HEK293 (cell line): ENCODE measurements around the gene PDE9A.

Source experiments
- CTCF ChIA-PET: fragments of 350-600 bp; formaldehyde crosslinking; extraction: SDS; loops from one replicate; lab custom pipeline; 2021; ENCODE audit warnings: antibody characterized with exemption; lab: Yijun Ruan, JAX
- POLR2A ChIA-PET: fragments of 300-600 bp; formaldehyde crosslinking; extraction: SDS; loops from one replicate; lab custom pipeline; 2020; ENCODE audit warnings: antibody characterized with exemption, inconsistent platforms; lab: Yijun Ruan, JAX
- H3K27ac ChIP-seq: fragments of 200-500 bp; sonication (Bioruptor generic); 2 replicates; pipeline ENCODE4 v1.5.1; 2014; ENCODE audit warnings: low read depth, low read length, control low read depth, inconsistent platforms; ENCODE audit errors: extremely low read depth
- H3K36me3 ChIP-seq, 2 experiments: fragments of 200-500 bp in 1 of 2; sonication (Bioruptor generic) in 1 of 2; 1 replicate in 1 of 2; 2 replicates in 1 of 2; pipeline ENCODE4 v1.5.1; 2014 to 2017; ENCODE audit warnings: inconsistent platforms in 2 of 2, low read length in 2 of 2; ENCODE audit not compliant: control insufficient read depth in 2 of 2, insufficient read depth in 1 of 2
- H3K4me1 ChIP-seq: fragments of 200-500 bp; sonication (Bioruptor generic); 2 replicates; pipeline ENCODE4 v1.5.1; 2014; ENCODE audit warnings: mild to moderate bottlenecking, low read length, inconsistent platforms; ENCODE audit not compliant: control insufficient read depth, insufficient read depth
- H3K4me3 ChIP-seq: 2 replicates; pipeline ENCODE4 v1.5.1; 2011; ENCODE audit warnings: low read depth, mild to moderate bottlenecking, control low read depth, low read length, moderate library complexity
- H3K9me3 ChIP-seq: fragments of 200-500 bp; sonication (Bioruptor generic); 2 replicates; pipeline ENCODE4 v1.5.1; 2014; ENCODE audit warnings: low read depth, low read length, inconsistent platforms; ENCODE audit not compliant: control insufficient read depth, insufficient read depth
- KLF16 ChIP-seq: fragments of 450-650 bp; formaldehyde crosslinking; IDR thresholded peaks from 2 replicates; pipeline ENCODE4 v1.5.1; 2017; ENCODE audit warnings: missing biosample characterization, missing genetic modification characterization
- MYNN ChIP-seq: fragments of 450-650 bp; formaldehyde crosslinking; IDR thresholded peaks from 2 replicates; pipeline ENCODE4 v1.5.1; 2016; ENCODE audit warnings: missing biosample characterization, missing genetic modification characterization, borderline replicate concordance
- OSR2 ChIP-seq: fragments of 450-650 bp; formaldehyde crosslinking; IDR thresholded peaks from 2 replicates; pipeline ENCODE4 v1.5.1; 2016; ENCODE audit warnings: missing biosample characterization, missing genetic modification characterization
- PATZ1 ChIP-seq: fragments of 450-650 bp; formaldehyde crosslinking; IDR thresholded peaks from 2 replicates; pipeline ENCODE4 v1.5.1; 2016; ENCODE audit warnings: missing biosample characterization, missing genetic modification characterization
- ZNF10 ChIP-seq: fragments of 450-650 bp; formaldehyde crosslinking; IDR thresholded peaks from 2 replicates; pipeline ENCODE4 v1.5.1; 2017; ENCODE audit warnings: missing biosample characterization, missing genetic modification characterization
- ZNF16 ChIP-seq: fragments of 450-650 bp; formaldehyde crosslinking; IDR thresholded peaks from 2 replicates; pipeline ENCODE4 v1.5.1; 2016; ENCODE audit warnings: low read depth, missing biosample characterization, missing genetic modification characterization
- ZNF174 ChIP-seq: fragments of 450-650 bp; formaldehyde crosslinking; IDR thresholded peaks from 2 replicates; pipeline ENCODE4 v1.5.0; 2017; ENCODE audit warnings: missing biosample characterization, mild to moderate bottlenecking, missing genetic modification characterization
- ZNF23 ChIP-seq: fragments of 450-650 bp; formaldehyde crosslinking; IDR thresholded peaks from 2 replicates; pipeline ENCODE4 v1.5.1; 2016; ENCODE audit warnings: missing biosample characterization, missing genetic modification characterization, borderline replicate concordance
- ZNF302 ChIP-seq: fragments of 450-650 bp; formaldehyde crosslinking; IDR thresholded peaks from 2 replicates; pipeline ENCODE4 v1.5.1; 2016; ENCODE audit warnings: missing biosample characterization, missing genetic modification characterization, low read depth
- ZNF350 ChIP-seq: fragments of 450-650 bp; formaldehyde crosslinking; IDR thresholded peaks from 2 replicates; pipeline ENCODE4 v1.5.0; 2017; ENCODE audit warnings: missing biosample characterization, mild to moderate bottlenecking, missing genetic modification characterization
- ZNF394 ChIP-seq: fragments of 450-650 bp; formaldehyde crosslinking; IDR thresholded peaks from 2 replicates; pipeline ENCODE4 v1.5.1; 2016; ENCODE audit warnings: missing biosample characterization, missing genetic modification characterization, mild to moderate bottlenecking, moderate library complexity, borderline replicate concordance
- ZNF510 ChIP-seq: fragments of 450-650 bp; formaldehyde crosslinking; IDR thresholded peaks from 2 replicates; pipeline ENCODE4 v1.5.1; 2018; ENCODE audit warnings: mild to moderate bottlenecking, missing genetic modification characterization, missing biosample characterization; ENCODE audit not compliant: insufficient replicate concordance
- ZNF518A ChIP-seq: fragments of 450-650 bp; formaldehyde crosslinking; conservative IDR thresholded peaks from 2 replicates; pipeline ENCODE4 v1.5.1; 2016; ENCODE audit warnings: low read depth, missing biosample characterization, missing genetic modification characterization
- ZNF521 ChIP-seq: fragments of 450-650 bp; formaldehyde crosslinking; IDR thresholded peaks from 2 replicates; pipeline ENCODE4 v1.5.1; 2017; ENCODE audit warnings: missing biosample characterization, mild to moderate bottlenecking, missing genetic modification characterization
- ZNF561 ChIP-seq: fragments of 450-650 bp; IDR thresholded peaks from 2 replicates; pipeline ENCODE4 v1.5.1; 2018; ENCODE audit warnings: missing biosample characterization, missing genetic modification characterization, borderline replicate concordance
- TF ChIP-seq, protein P1 (sequence below): fragments of 450-650 bp; formaldehyde crosslinking; IDR thresholded peaks from 2 replicates; pipeline ENCODE4 v1.5.1; 2016; ENCODE audit warnings: missing biosample characterization, missing genetic modification characterization
- TF ChIP-seq, protein P2 (sequence below): fragments of 450-650 bp; formaldehyde crosslinking; IDR thresholded peaks from 2 replicates; pipeline ENCODE4 v1.5.1; 2016; ENCODE audit warnings: missing biosample characterization, missing genetic modification characterization

Gene PDE9A

DNA sequence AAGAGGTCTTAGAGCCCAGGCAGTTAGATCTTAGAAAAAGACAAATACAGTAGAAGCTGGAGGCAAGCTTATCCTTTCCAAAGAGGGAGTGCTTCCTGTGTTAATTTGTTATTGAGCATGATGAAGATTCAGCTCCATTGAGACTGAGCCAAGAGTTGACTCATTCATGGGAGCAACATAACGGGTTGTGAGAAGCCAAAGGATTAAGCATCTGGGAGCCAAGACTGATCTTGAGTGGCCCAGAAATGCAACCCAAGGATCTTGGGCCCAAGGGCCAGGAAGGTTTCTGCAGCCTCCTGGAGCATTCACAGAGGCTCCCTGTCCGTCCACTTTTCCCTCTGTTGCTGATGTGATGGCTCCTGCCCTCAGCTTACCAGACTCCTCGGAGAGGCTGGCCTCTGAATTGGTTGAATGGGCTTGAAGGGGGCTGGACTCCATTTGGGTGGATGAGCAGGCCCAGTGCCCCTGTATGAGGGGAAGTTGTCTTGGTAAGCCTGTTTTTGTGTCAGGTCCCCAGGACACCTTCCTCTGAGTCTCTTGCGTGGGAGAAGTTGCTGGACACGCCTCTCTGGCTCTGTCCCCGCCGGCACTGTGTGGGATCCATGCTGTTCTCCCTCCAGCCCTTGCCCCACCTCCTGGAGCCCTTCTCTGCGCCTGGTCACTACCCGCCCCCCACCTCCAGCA is 42.4 kb downstream of the PDE9A start:
- Histone ChIP-seq H3K36me3 (peaks cover 6 to 29% of the 10 kb centered on the region in 2 experiments; a peak in 2 of 3 replicates), H3K4me1 (no peaks in the 10 kb centered on the region), H3K4me3 (no peak overlapping the region), H3K9me3 (no peaks in the 10 kb centered on the region), H3K27ac (no peak overlapping the region)
- POLR2A ChIA-PET = no interaction called here
- CTCF ChIA-PET = no interaction called here
- TF ChIP-seq ZNF394 (tag by site-specific recombination) (peak; percentile 80; the same call in 1 of the 2 replicates), ZNF16 (tag by site-specific recombination) (no peak), OSR2 (tag by site-specific recombination) (peak; percentile 44; the same call in 1 of the 2 replicates)

GRCh38 chr21:42696501-42697040 is 43.1 kb downstream of the PDE9A start:
- POLR2A ChIA-PET = no interaction called here
- no peak for TF ChIP-seq ZNF521 (tag by site-specific recombination)
- TF ChIP-seq, protein P1, sequence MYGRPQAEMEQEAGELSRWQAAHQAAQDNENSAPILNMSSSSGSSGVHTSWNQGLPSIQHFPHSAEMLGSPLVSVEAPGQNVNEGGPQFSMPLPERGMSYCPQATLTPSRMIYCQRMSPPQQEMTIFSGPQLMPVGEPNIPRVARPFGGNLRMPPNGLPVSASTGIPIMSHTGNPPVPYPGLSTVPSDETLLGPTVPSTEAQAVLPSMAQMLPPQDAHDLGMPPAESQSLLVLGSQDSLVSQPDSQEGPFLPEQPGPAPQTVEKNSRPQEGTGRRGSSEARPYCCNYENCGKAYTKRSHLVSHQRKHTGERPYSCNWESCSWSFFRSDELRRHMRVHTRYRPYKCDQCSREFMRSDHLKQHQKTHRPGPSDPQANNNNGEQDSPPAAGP (tag by site-specific recombination) = no peak
- no peak for TF ChIP-seq ZNF174 (tag by site-specific recombination)
- TF ChIP-seq KLF16 = no peak
- TF ChIP-seq ZNF302 (tag by site-specific recombination) = no peak
- no peak for TF ChIP-seq ZNF561
- TF ChIP-seq ZNF350 = no peak
- TF ChIP-seq, protein P2, sequence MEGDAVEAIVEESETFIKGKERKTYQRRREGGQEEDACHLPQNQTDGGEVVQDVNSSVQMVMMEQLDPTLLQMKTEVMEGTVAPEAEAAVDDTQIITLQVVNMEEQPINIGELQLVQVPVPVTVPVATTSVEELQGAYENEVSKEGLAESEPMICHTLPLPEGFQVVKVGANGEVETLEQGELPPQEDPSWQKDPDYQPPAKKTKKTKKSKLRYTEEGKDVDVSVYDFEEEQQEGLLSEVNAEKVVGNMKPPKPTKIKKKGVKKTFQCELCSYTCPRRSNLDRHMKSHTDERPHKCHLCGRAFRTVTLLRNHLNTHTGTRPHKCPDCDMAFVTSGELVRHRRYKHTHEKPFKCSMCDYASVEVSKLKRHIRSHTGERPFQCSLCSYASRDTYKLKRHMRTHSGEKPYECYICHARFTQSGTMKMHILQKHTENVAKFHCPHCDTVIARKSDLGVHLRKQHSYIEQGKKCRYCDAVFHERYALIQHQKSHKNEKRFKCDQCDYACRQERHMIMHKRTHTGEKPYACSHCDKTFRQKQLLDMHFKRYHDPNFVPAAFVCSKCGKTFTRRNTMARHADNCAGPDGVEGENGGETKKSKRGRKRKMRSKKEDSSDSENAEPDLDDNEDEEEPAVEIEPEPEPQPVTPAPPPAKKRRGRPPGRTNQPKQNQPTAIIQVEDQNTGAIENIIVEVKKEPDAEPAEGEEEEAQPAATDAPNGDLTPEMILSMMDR = no peak
- no peak for TF ChIP-seq ZNF518A (tag by site-specific recombination)
- TF ChIP-seq MYNN (tag by site-specific recombination) = no peak
- no peak for TF ChIP-seq PATZ1 (tag by site-specific recombination)
- TF ChIP-seq ZNF510 (tag by site-specific recombination) = no peak
- no peak for TF ChIP-seq ZNF23
- TF ChIP-seq ZNF10 (tag by site-specific recombination) = no peak
- no peak overlapping the region for H3K4me3 ChIP-seq
- CTCF ChIA-PET = no interaction called here
- H3K9me3 ChIP-seq = no peaks in the 10 kb centered on the region
- no peaks in the 10 kb centered on the region for H3K4me1 ChIP-seq
- H3K27ac ChIP-seq = no peak overlapping the region
- H3K36me3 ChIP-seq = peaks cover 0 to 23% of the 10 kb centered on the region in 2 experiments; a peak in 2 of 3 replicates
